ENCODE measurements around the gene MORC4.
A peak's percentile ranks its signal among the peaks of the same experiment; 100 is the strongest.

MORC4 gene

DNA sequence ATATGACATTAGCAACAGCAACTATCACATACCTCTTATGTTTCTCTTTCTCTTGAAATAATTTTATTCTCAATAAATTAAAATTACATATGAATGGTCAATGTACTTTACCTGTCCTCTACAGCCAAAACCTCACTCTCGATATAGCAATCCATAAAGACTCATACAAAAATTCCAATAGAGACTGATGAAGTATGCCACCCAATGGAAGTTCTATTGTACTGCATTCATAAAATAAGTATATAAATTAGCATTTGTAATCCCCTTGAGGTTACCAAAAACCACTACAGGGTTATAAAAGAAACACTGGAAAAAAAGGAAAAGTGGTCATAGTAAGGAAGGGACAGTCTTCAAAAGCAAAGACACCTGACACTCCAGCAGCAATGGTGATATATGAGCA lies 47.0 kb downstream of the MORC4 start:
- Histone ChIP-seq H3K9ac (no peak overlapping the region), H3K27me3 (ENCODE audit: insufficient read depth, low read depth) (no peaks in the 10 kb centered on the region), H2AFZ (ENCODE audit: low read depth) (no peak overlapping the region), H3K4me2 (no peak overlapping the region), H3K36me3 (ENCODE audit: insufficient read depth) (no peaks in the 10 kb centered on the region), H3K4me3 (IDR thresholded peaks at IDR 0.05; ENCODE audit: insufficient read depth, low read depth, low read length) (no peak overlapping the region), H4K20me1 (ENCODE audit: insufficient read depth) (no peaks in the 10 kb centered on the region), H3K27ac (no peak overlapping the region), H3K79me2 (ENCODE audit: insufficient read depth, low read depth) (no peaks in the 10 kb centered on the region), H3K4me1 (ENCODE audit: low read depth, poor library complexity, severe bottlenecking) (no peaks in the 10 kb centered on the region)
- TF ChIP-seq, protein P1, sequence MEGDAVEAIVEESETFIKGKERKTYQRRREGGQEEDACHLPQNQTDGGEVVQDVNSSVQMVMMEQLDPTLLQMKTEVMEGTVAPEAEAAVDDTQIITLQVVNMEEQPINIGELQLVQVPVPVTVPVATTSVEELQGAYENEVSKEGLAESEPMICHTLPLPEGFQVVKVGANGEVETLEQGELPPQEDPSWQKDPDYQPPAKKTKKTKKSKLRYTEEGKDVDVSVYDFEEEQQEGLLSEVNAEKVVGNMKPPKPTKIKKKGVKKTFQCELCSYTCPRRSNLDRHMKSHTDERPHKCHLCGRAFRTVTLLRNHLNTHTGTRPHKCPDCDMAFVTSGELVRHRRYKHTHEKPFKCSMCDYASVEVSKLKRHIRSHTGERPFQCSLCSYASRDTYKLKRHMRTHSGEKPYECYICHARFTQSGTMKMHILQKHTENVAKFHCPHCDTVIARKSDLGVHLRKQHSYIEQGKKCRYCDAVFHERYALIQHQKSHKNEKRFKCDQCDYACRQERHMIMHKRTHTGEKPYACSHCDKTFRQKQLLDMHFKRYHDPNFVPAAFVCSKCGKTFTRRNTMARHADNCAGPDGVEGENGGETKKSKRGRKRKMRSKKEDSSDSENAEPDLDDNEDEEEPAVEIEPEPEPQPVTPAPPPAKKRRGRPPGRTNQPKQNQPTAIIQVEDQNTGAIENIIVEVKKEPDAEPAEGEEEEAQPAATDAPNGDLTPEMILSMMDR (conservative IDR thresholded peaks at IDR 0.05; ENCODE audit: low read depth, low read length): 0 out of 2 replicates have a peak, but pooled peaks have one; percentile 45

DNA sequence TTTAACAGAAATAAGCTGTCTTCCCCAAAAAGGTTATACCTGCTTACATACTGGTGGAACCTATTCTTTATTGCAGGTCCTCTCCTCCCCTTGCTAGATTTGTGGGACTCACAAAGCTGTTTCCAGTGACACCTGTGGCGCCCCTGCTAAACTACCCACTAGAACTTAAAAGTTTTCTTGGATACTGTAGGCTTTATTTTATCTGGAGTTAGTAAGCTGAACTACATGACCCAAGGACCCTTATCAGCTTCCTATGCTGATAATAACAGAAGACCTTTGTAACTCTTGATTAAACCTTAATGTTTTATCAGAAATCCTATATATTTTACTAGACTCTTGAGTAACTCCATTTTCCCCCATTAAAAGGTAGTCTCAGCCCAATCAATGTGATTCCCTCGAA lies 47.5 kb downstream of the MORC4 start:
- H4K20me1 ChIP-seq (ENCODE audit: insufficient read depth): no peaks in the 10 kb centered on the region
- no peak overlapping the region for H3K4me3 ChIP-seq (IDR thresholded peaks at IDR 0.05; ENCODE audit: insufficient read depth, low read depth, low read length)
- no peaks in the 10 kb centered on the region for H3K79me2 ChIP-seq (ENCODE audit: insufficient read depth, low read depth)
- H3K36me3 ChIP-seq (ENCODE audit: insufficient read depth): no peaks in the 10 kb centered on the region
- TF ChIP-seq, protein P1 (conservative IDR thresholded peaks at IDR 0.05; ENCODE audit: low read depth, low read length): no peak
- no peak overlapping the region for H3K9ac ChIP-seq
- no peak overlapping the region for H3K27ac ChIP-seq
- no peak overlapping the region for H2AFZ ChIP-seq (ENCODE audit: low read depth)
- no peaks in the 10 kb centered on the region for H3K27me3 ChIP-seq (ENCODE audit: insufficient read depth, low read depth)
- H3K4me1 ChIP-seq (ENCODE audit: low read depth, poor library complexity, severe bottlenecking): no peaks in the 10 kb centered on the region
- no peak overlapping the region for H3K4me2 ChIP-seq

DNA sequence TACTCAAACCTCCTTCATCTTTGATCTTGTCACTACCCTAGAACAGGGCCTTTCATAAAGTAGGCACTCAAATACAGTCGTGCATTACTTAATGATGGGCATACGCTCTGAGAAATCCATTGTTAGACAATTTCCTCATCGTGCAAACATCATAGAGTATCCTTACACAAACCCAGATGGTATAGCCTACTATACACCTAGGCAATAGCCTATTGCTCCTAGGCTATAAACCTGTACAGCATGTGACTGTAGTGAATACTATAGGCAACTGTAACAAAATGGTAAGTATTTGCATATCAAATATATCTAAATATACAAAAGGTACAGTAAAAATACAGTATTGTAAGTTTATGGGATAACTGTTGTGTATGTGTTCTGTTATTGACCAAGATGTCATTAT lies 47.9 kb downstream of the MORC4 start:
- H3K36me3 ChIP-seq (ENCODE audit: insufficient read depth): no peaks in the 10 kb centered on the region
- no peak overlapping the region for H3K27ac ChIP-seq
- no peaks in the 10 kb centered on the region for H4K20me1 ChIP-seq (ENCODE audit: insufficient read depth)
- H3K27me3 ChIP-seq (ENCODE audit: insufficient read depth, low read depth): no peaks in the 10 kb centered on the region
- no peaks in the 10 kb centered on the region for H3K79me2 ChIP-seq (ENCODE audit: insufficient read depth, low read depth)
- TF ChIP-seq, protein P1 (conservative IDR thresholded peaks at IDR 0.05; ENCODE audit: low read depth, low read length): no peak
- H3K4me3 ChIP-seq (IDR thresholded peaks at IDR 0.05; ENCODE audit: insufficient read depth, low read depth, low read length): no peak overlapping the region
- no peaks in the 10 kb centered on the region for H3K4me1 ChIP-seq (ENCODE audit: low read depth, poor library complexity, severe bottlenecking)
- H3K4me2 ChIP-seq: no peak overlapping the region
- H2AFZ ChIP-seq (ENCODE audit: low read depth): no peak overlapping the region
- no peak overlapping the region for H3K9ac ChIP-seq

DNA sequence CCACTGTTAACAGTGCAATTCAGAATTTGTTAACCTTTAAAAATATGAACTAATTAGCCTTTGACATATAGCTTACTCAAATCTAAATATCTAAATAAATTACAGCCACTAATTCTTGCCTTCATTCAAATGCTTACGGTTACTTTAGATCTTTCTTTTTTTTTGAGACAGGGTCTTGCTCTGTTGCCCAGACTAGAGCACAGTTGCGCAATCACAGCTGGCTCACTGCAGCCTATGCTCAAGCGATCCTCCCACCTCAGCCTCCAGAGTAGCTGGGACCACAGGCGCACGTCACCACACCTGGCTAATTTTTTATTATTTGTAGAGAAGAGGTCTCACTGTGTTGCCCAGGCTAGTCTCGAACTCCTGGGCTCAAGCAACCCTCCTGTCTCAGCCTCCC lies 48.8 kb downstream of the MORC4 start:
- no peaks in the 10 kb centered on the region for H3K27me3 ChIP-seq (ENCODE audit: insufficient read depth, low read depth)
- no peak overlapping the region for H2AFZ ChIP-seq (ENCODE audit: low read depth)
- H3K4me1 ChIP-seq (ENCODE audit: low read depth, poor library complexity, severe bottlenecking): no peaks in the 10 kb centered on the region
- no peak overlapping the region for H3K27ac ChIP-seq
- no peak overlapping the region for H3K9ac ChIP-seq
- no peaks in the 10 kb centered on the region for H4K20me1 ChIP-seq (ENCODE audit: insufficient read depth)
- H3K4me3 ChIP-seq (IDR thresholded peaks at IDR 0.05; ENCODE audit: insufficient read depth, low read depth, low read length): no peak overlapping the region
- no peaks in the 10 kb centered on the region for H3K79me2 ChIP-seq (ENCODE audit: insufficient read depth, low read depth)
- no peak overlapping the region for H3K4me2 ChIP-seq
- no peaks in the 10 kb centered on the region for H3K36me3 ChIP-seq (ENCODE audit: insufficient read depth)
- TF ChIP-seq, protein P1 (conservative IDR thresholded peaks at IDR 0.05; ENCODE audit: low read depth, low read length): no peak
